NB4 (cell line): ENCODE measurements around the gene LMCD1.

Experiments used
- DNase-seq: peaks from one replicate; pipeline ENCODE4 v3.0.0; 2010; ENCODE audit warnings: low read depth
- H3K4me3 ChIP-seq: one replicate; pipeline ENCODE4 v1.5.1; 2011; ENCODE audit warnings: mild to moderate bottlenecking, low read depth, low read length, moderate library complexity
- CTCF ChIP-seq: IDR thresholded peaks from one replicate; pipeline ENCODE4 v1.5.1; 2012; ENCODE audit warnings: low read depth, low read length
- MAX ChIP-seq: IDR thresholded peaks from 2 replicates; pipeline ENCODE4 v1.6.1; 2011; ENCODE audit warnings: low read depth, low read length
- MYC ChIP-seq: IDR thresholded peaks from 2 replicates; pipeline ENCODE4 v1.6.1; 2011; ENCODE audit warnings: low read depth, low read length
- POLR2A ChIP-seq: IDR thresholded peaks from 2 replicates; pipeline ENCODE4 v1.6.1; 2011; ENCODE audit warnings: mild to moderate bottlenecking; ENCODE audit not compliant: insufficient read length; ENCODE audit errors: extremely low read depth

The LMCD1 gene

GRCh38 chr3:8501371-8502131, at the start of gene LMCD1:
LMCD1 (plus strand) TSS chr3:8501823; CDS start chr3:8501939, 116 bp downstream.
- no peak for DNase-seq
- H3K4me3 ChIP-seq, result no peak within 1 kb of the TSS
- TF ChIP-seq POLR2A (no peak), MYC (no peak), CTCF (no peak), MAX (no peak)

GRCh38 chr3:8452112-8452511, 49.5 kb upstream of the LMCD1 start:
- no peak overlapping the region for H3K4me3 ChIP-seq
- no peak for TF ChIP-seq MYC
- TF ChIP-seq MAX, result no peak
- no peak for TF ChIP-seq POLR2A
- TF ChIP-seq CTCF, result no peak
- no peak for DNase-seq

GRCh38 chr3:8453153-8453552, 48.5 kb upstream of the LMCD1 start:
- DNase-seq, result no peak
- no peak for TF ChIP-seq MYC
- no peak for TF ChIP-seq POLR2A
- TF ChIP-seq MAX, result no peak
- no peak for TF ChIP-seq CTCF
- no peak overlapping the region for H3K4me3 ChIP-seq

- DNase-seq, result no peak
- H3K4me3 ChIP-seq, result no peak overlapping the region
Measured at GRCh38 chr3:8455526-8456411, 45.9 kb upstream of the LMCD1 start.

GRCh38 chr3:8456412-8456811, 45.2 kb upstream of the LMCD1 start:
- no peak overlapping the region for H3K4me3 ChIP-seq
- TF ChIP-seq POLR2A, result no peak
- no peak for TF ChIP-seq MAX
- TF ChIP-seq CTCF, result no peak
- no peak for TF ChIP-seq MYC
- no peak for DNase-seq

More at GRCh38 chr3:8455526-8456411, 45.9 kb upstream of the LMCD1 start:
- TF ChIP-seq POLR2A (no peak), CTCF (no peak), MAX (no peak), MYC (no peak)
